T1000 (cell line): Measurements from ENCODE around the gene ERBB4.
"Not testable (repeated sequence)": the region's sequence is repeated elsewhere in the genome, so short reads cannot be mapped to it uniquely, and the experiment has no call there.

ENCODE experiments used
- DNase-seq: peaks from one replicate; lab custom pipeline; 2025; ENCODE audit warnings: mixed read lengths; lab: John Stamatoyannopoulos, UW

The ERBB4 gene

GRCh38 chr2:212299333-212299732, 239.3 kb downstream of the ERBB4 start:
- DNase-seq = no peak

- DNase-seq = no peak
Observed at GRCh38 chr2:212295571-212295970, 243.0 kb downstream of the ERBB4 start.

- no peak for DNase-seq
Observed at GRCh38 chr2:212294816-212295215, 243.8 kb downstream of the ERBB4 start.

GRCh38 chr2:212289301-212289700, 249.3 kb downstream of the ERBB4 start:
- DNase-seq = no peak

- DNase-seq = no peak
Observed at GRCh38 chr2:212288308-212288707, 250.3 kb downstream of the ERBB4 start.

- DNase-seq = no peak
Observed at GRCh38 chr2:212284166-212284565, 254.4 kb downstream of the ERBB4 start.

GRCh38 chr2:212282671-212283261, 255.8 kb downstream of the ERBB4 start:
- DNase-seq = no peak

- DNase-seq = no peak
Observed at GRCh38 chr2:212276813-212277212, 261.8 kb downstream of the ERBB4 start.

GRCh38 chr2:212274215-212274614, 264.4 kb downstream of the ERBB4 start:
- DNase-seq = no peak

GRCh38 chr2:212271583-212271982, 267.0 kb downstream of the ERBB4 start:
- no peak for DNase-seq

GRCh38 chr2:212269005-212269404, 269.6 kb downstream of the ERBB4 start:
- DNase-seq = no peak

- DNase-seq = no peak
Observed at GRCh38 chr2:212266297-212266696, 272.3 kb downstream of the ERBB4 start.

- DNase-seq = no peak
Observed at GRCh38 chr2:212265777-212266176, 272.8 kb downstream of the ERBB4 start.

- no peak for DNase-seq
Observed at GRCh38 chr2:212264187-212264586, 274.4 kb downstream of the ERBB4 start.

GRCh38 chr2:212259226-212259625, 279.4 kb downstream of the ERBB4 start:
- DNase-seq = no peak

GRCh38 chr2:212254339-212254738, 284.3 kb downstream of the ERBB4 start:
- no peak for DNase-seq

GRCh38 chr2:212249451-212249850, 289.2 kb downstream of the ERBB4 start:
- DNase-seq = no peak

GRCh38 chr2:212245880-212246279, 292.7 kb downstream of the ERBB4 start:
- DNase-seq = no peak

GRCh38 chr2:212242724-212243123, 295.9 kb downstream of the ERBB4 start:
- no peak for DNase-seq

GRCh38 chr2:212238152-212238551, 300.4 kb downstream of the ERBB4 start:
- not testable (repeated sequence) for DNase-seq

GRCh38 chr2:212237350-212238095, 301.1 kb downstream of the ERBB4 start:
- no peak for DNase-seq

GRCh38 chr2:212228743-212229171, 309.8 kb downstream of the ERBB4 start:
- no peak for DNase-seq

GRCh38 chr2:212227755-212228154, 310.8 kb downstream of the ERBB4 start:
- DNase-seq = peak; percentile 19

GRCh38 chr2:212226114-212226513, 312.5 kb downstream of the ERBB4 start:
- no peak for DNase-seq
